HepG2 (cell line): ENCODE data around the gene C1QL4. TPM values are rescaled to one million over a fixed set of nuclear protein-coding genes. Genes with fewer than 3 reads are reported as not detected.

Experiments
- AHR ChIP-seq: IDR thresholded peaks from 2 replicates; pipeline ENCODE4 v1.6.1; 2018; ENCODE audit warnings: missing genetic modification reagents, missing compliant biosample characterization
- BHLHE40 ChIP-seq: IDR thresholded peaks from 2 replicates; pipeline ENCODE4 v1.6.1; 2011; ENCODE audit warnings: low read length, improper control_type of control experiment
- ESRRA ChIP-seq: sonication (generic); formaldehyde crosslinking; IDR thresholded peaks from 2 replicates; pipeline ENCODE4 v1.5.1; 2020; ENCODE audit warnings: mild to moderate bottlenecking, low read depth, missing genetic modification reagents
- GLMP ChIP-seq: sonication (generic); formaldehyde crosslinking; IDR thresholded peaks from 2 replicates; pipeline ENCODE4 v1.9.0; 2021; ENCODE audit warnings: missing genetic modification reagents, mild to moderate bottlenecking, borderline replicate concordance
- HDAC1 ChIP-seq: sonication (generic); formaldehyde crosslinking; IDR thresholded peaks from 2 replicates; pipeline ENCODE4 v1.5.1; 2020; ENCODE audit warnings: mild to moderate bottlenecking, missing genetic modification reagents
- HDAC6 ChIP-seq: fragments of 200-600 bp; sonication (generic); IDR thresholded peaks from 2 replicates; pipeline ENCODE4 v1.7.0; 2017; ENCODE audit warnings: mild to moderate bottlenecking, antibody characterized with exemption, low read length, low read depth
- HNF4G ChIP-seq, 2 experiments: sonication (generic) in 1 of 2; formaldehyde crosslinking in 1 of 2; IDR thresholded peaks; 2 replicates each; pipeline versions ENCODE4 v1.4.0 to v1.6.1; 2011 to 2020; ENCODE audit warnings: borderline replicate concordance in 2 of 2, low read depth in 2 of 2, mild to moderate bottlenecking in 2 of 2, low read length in 1 of 2, missing genetic modification reagents in 1 of 2, moderate library complexity in 1 of 2
- HOXA3 ChIP-seq: sonication (generic); formaldehyde crosslinking; IDR thresholded peaks from 2 replicates; pipeline ENCODE4 v1.5.0; 2020; ENCODE audit warnings: missing genetic modification reagents
- KDM5B ChIP-seq: sonication (generic); formaldehyde crosslinking; IDR thresholded peaks from 2 replicates; pipeline ENCODE4 v1.4.0; 2020; ENCODE audit warnings: missing genetic modification reagents, mild to moderate bottlenecking, borderline replicate concordance
- NAIF1 ChIP-seq: sonication (generic); formaldehyde crosslinking; IDR thresholded peaks from 2 replicates; pipeline ENCODE4 v1.5.0; 2020; ENCODE audit warnings: mild to moderate bottlenecking, missing genetic modification reagents, borderline replicate concordance
- ZFP37 ChIP-seq: sonication (generic); formaldehyde crosslinking; IDR thresholded peaks from 2 replicates; pipeline ENCODE4 v1.4.0; 2020; ENCODE audit warnings: missing genetic modification reagents, borderline replicate concordance
- ZFP41 ChIP-seq: sonication (generic); formaldehyde crosslinking; IDR thresholded peaks from 2 replicates; pipeline ENCODE4 v1.4.0; 2020; ENCODE audit warnings: mild to moderate bottlenecking, missing genetic modification reagents, borderline replicate concordance
- ZFP90 ChIP-seq: sonication (generic); formaldehyde crosslinking; IDR thresholded peaks from 2 replicates; pipeline ENCODE4 v1.8.0; 2022; ENCODE audit warnings: missing genetic modification reagents, mild to moderate bottlenecking, inconsistent platforms, borderline replicate concordance
- ZFX ChIP-seq: sonication (generic); formaldehyde crosslinking; IDR thresholded peaks from 2 replicates; pipeline ENCODE4 v1.4.0; 2020; ENCODE audit warnings: mild to moderate bottlenecking, low read depth, missing genetic modification reagents, moderate library complexity
- ZNF354B ChIP-seq: sonication (generic); formaldehyde crosslinking; IDR thresholded peaks from 2 replicates; pipeline ENCODE4 v1.8.0; 2022; ENCODE audit warnings: mild to moderate bottlenecking, missing genetic modification reagents
- ZNF367 ChIP-seq: sonication (generic); formaldehyde crosslinking; IDR thresholded peaks from 2 replicates; pipeline ENCODE4 v1.4.0; 2020; ENCODE audit warnings: missing genetic modification reagents, borderline replicate concordance
- ZNF430 ChIP-seq: sonication (generic); formaldehyde crosslinking; IDR thresholded peaks from 2 replicates; pipeline ENCODE4 v1.9.0; 2021; ENCODE audit warnings: mild to moderate bottlenecking, missing genetic modification reagents
- ZNF777 ChIP-seq: sonication (generic); formaldehyde crosslinking; IDR thresholded peaks from 2 replicates; pipeline ENCODE4 v1.4.0; 2020; ENCODE audit warnings: missing genetic modification reagents
- ZNF800 ChIP-seq: sonication (generic); formaldehyde crosslinking; IDR thresholded peaks from 2 replicates; pipeline ENCODE4 v1.4.0; 2020; ENCODE audit warnings: missing genetic modification reagents
- polyA plus RNA-seq, 8 experiments: library from polyadenylated mRNA; depleted of rRNA in 3 of 8; stranded (reverse) in 7 of 8; unstranded in 1 of 8; fragments of >200 nt; fragmentation: Illumina TruSeq in 4 of 8; extraction: Trizol in 4 of 8; gene quantifications; 2 replicates each; pipeline versions ENCODE4 v1.2.1 to v1.2.3, GENCODE V29; 2011 to 2016; ENCODE audit warnings: low read depth in 4 of 8, missing spikeins in 1 of 8, mixed read lengths in 1 of 8; ENCODE audit not compliant: insufficient read depth in 1 of 8
- total RNA-seq, 5 experiments: library from RNA; depleted of rRNA; stranded (reverse); fragments of >200 nt; fragmentation: Illumina TruSeq; extraction: Trizol; gene quantifications; 2 replicates each; pipeline ENCODE4 v1.2.3, GENCODE V29; 2016; ENCODE audit warnings: low read depth in 1 of 5
- TF ChIP-seq, protein P1 (sequence below): sonication (generic); formaldehyde crosslinking; IDR thresholded peaks from 2 replicates; pipeline ENCODE4 v1.5.1; 2020; ENCODE audit warnings: mild to moderate bottlenecking, missing genetic modification reagents, moderate library complexity
- TF ChIP-seq, protein P2 (sequence below): sonication (generic); formaldehyde crosslinking; IDR thresholded peaks from 2 replicates; pipeline ENCODE4; 2020; ENCODE audit warnings: missing genetic modification reagents, mild to moderate bottlenecking, borderline replicate concordance

C1QL4 gene
- total and polyA plus RNA-seq, 2 of the 13 experiments (the other 11 are each of a cell fraction or from before 2014, with no cell fraction given): 0.03 TPM; not detected in 1

DNA sequence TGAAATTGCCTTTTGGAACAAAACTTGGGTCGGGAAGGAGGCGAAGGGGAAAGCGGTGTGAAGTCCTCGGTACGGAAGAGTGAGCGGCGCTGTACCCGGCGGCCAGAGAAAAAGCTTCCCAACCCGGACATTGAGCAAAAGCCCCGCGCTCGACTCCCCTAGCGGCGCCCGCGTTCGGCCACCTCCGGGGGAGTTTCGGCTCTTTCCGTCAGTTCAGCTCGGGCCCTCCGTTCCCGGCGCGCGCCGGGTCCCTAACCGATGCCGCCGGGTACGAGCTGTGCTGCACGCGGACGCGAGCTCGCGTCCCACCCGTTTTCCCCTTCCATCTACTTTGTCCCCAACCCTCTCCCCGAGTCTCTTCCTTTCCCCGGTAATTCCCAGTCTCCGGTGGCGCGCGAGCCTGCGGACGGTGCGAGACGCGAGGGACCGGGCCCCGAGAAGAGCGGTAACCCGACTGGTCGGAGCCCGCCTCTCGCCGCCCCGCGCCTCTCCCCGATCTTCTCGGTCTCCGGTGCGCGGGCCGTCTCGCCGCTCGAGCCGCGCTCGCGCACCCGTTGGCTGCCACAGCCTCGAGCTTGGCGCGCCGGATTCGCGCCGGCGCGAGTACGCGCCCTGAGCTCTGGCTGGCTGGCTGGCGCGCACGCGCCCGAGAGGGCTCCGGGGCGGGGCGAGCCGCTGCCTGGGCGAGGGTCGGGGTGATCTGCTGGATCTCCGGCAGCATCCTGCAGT lies 29.8 kb upstream of the C1QL4 start (continued):
- TF ChIP-seq KDM5B (peak; percentile 72; the same call in 1 of the 2 replicates), ZNF430 (CRISPR knock-in tag) (peak; percentile 86), ZFP41 (CRISPR knock-in tag) (peak; percentile 66; the same call in 1 of the 2 replicates), ZFX (CRISPR knock-in tag) (peak; percentile 82), ZNF354B (CRISPR knock-in tag) (0 out of 2 replicates have a peak, but pooled peaks have one; percentile 29), ZNF800 (peak; percentile 57; the same call in 1 of the 2 replicates), ZFP37 (CRISPR knock-in tag) (no peak), HNF4G (IDR thresholded peaks at IDR 0.05; ENCODE audit: borderline replicate concordance, low read depth, low read length) (peak; percentile 52; the same call in 1 of the 2 replicates), HNF4G (CRISPR knock-in tag; IDR thresholded peaks at IDR 0.05; ENCODE audit: borderline replicate concordance, low read depth) (0 out of 2 replicates have a peak, but pooled peaks have one; percentile 6), ZNF367 (no peak; the same call in 1 of the 2 replicates), ZNF777 (CRISPR knock-in tag) (peak; percentile 62; the same call in 1 of the 2 replicates), HDAC1 (CRISPR knock-in tag) (0 out of 2 replicates have a peak, but pooled peaks have one; percentile 52), GLMP (CRISPR knock-in tag) (no peak), HDAC6 (no peak), ZFP90 (CRISPR knock-in tag) (peak; percentile 89; the same call in 1 of the 2 replicates), NAIF1 (no peak), BHLHE40 (no peak), ESRRA (CRISPR knock-in tag) (peak; percentile 59; the same call in 1 of the 2 replicates), AHR (CRISPR knock-in tag) (peak; percentile 46; the same call in 1 of the 2 replicates), HOXA3 (CRISPR knock-in tag) (peak; percentile 40)
- TF ChIP-seq, protein P1, sequence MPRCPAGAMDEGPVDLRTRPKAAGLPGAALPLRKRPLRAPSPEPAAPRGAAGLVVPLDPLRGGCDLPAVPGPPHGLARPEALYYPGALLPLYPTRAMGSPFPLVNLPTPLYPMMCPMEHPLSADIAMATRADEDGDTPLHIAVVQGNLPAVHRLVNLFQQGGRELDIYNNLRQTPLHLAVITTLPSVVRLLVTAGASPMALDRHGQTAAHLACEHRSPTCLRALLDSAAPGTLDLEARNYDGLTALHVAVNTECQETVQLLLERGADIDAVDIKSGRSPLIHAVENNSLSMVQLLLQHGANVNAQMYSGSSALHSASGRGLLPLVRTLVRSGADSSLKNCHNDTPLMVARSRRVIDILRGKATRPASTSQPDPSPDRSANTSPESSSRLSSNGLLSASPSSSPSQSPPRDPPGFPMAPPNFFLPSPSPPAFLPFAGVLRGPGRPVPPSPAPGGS (CRISPR knock-in tag): peak; percentile 93; the same call in 1 of the 2 replicates
- TF ChIP-seq, protein P2, sequence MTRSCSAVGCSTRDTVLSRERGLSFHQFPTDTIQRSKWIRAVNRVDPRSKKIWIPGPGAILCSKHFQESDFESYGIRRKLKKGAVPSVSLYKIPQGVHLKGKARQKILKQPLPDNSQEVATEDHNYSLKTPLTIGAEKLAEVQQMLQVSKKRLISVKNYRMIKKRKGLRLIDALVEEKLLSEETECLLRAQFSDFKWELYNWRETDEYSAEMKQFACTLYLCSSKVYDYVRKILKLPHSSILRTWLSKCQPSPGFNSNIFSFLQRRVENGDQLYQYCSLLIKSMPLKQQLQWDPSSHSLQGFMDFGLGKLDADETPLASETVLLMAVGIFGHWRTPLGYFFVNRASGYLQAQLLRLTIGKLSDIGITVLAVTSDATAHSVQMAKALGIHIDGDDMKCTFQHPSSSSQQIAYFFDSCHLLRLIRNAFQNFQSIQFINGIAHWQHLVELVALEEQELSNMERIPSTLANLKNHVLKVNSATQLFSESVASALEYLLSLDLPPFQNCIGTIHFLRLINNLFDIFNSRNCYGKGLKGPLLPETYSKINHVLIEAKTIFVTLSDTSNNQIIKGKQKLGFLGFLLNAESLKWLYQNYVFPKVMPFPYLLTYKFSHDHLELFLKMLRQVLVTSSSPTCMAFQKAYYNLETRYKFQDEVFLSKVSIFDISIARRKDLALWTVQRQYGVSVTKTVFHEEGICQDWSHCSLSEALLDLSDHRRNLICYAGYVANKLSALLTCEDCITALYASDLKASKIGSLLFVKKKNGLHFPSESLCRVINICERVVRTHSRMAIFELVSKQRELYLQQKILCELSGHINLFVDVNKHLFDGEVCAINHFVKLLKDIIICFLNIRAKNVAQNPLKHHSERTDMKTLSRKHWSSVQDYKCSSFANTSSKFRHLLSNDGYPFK (CRISPR knock-in tag): peak; percentile 43; the same call in 1 of the 2 replicates
